Measurements from ENCODE around the gene TMEM161A.

The TMEM161A gene

GRCh38 chr19:19169236-19170052 is 31.2 kb upstream of the TMEM161A start:
- Mint-ChIP-seq H3K27me3 (ENCODE audit: low read depth, poor library complexity) (peaks cover 42% of the 10 kb centered on the region), H3K4me3 (peak overlapping the region; percentile 75), H3K36me3 (ENCODE audit: low read depth) (no peaks in the 10 kb centered on the region), H3K4me1 (peaks cover 30% of the 10 kb centered on the region), H3K27ac (no peak overlapping the region), H3K9me3 (no peaks in the 10 kb centered on the region)
- DNase-seq, result no peak
- TF ChIP-seq CTCF (IDR thresholded peaks at IDR 0.05), result no peak

GRCh38 chr19:19167612-19168011 is 29.3 kb upstream of the TMEM161A start:
- Mint-ChIP-seq H3K9me3 (no peaks in the 10 kb centered on the region), H3K27ac (no peak overlapping the region), H3K4me1 (peaks cover 30% of the 10 kb centered on the region), H3K27me3 (ENCODE audit: low read depth, poor library complexity) (peaks cover 42% of the 10 kb centered on the region), H3K4me3 (no peak overlapping the region), H3K36me3 (ENCODE audit: low read depth) (no peaks in the 10 kb centered on the region)
- no peak for DNase-seq
- TF ChIP-seq CTCF (IDR thresholded peaks at IDR 0.05), result no peak

- Mint-ChIP-seq H3K27ac (no peak overlapping the region), H3K36me3 (ENCODE audit: low read depth) (no peaks in the 10 kb centered on the region), H3K9me3 (no peaks in the 10 kb centered on the region), H3K27me3 (ENCODE audit: low read depth, poor library complexity) (peaks cover 32% of the 10 kb centered on the region), H3K4me1 (peaks cover 9% of the 10 kb centered on the region), H3K4me3 (no peak overlapping the region)
- TF ChIP-seq CTCF (IDR thresholded peaks at IDR 0.05), result no peak
- no peak for DNase-seq
Observed at GRCh38 chr19:19165396-19165795, 27.1 kb upstream of the TMEM161A start.

- peaks cover 5% of the 10 kb centered on the region for H3K27me3 Mint-ChIP-seq (ENCODE audit: low read depth, poor library complexity)
- no peak for TF ChIP-seq CTCF (IDR thresholded peaks at IDR 0.05)
- H3K4me3 Mint-ChIP-seq, result no peak overlapping the region
- no peak for DNase-seq
- no peaks in the 10 kb centered on the region for H3K36me3 Mint-ChIP-seq (ENCODE audit: low read depth)
- H3K27ac Mint-ChIP-seq, result no peak overlapping the region
- H3K4me1 Mint-ChIP-seq, result no peaks in the 10 kb centered on the region
- no peaks in the 10 kb centered on the region for H3K9me3 Mint-ChIP-seq
Observed at GRCh38 chr19:19162495-19162894, 24.2 kb upstream of the TMEM161A start.

GRCh38 chr19:19160461-19161035 is 22.3 kb upstream of the TMEM161A start:
- no peaks in the 10 kb centered on the region for H3K9me3 Mint-ChIP-seq
- H3K27me3 Mint-ChIP-seq (ENCODE audit: low read depth, poor library complexity), result peaks cover 5% of the 10 kb centered on the region
- no peaks in the 10 kb centered on the region for H3K4me1 Mint-ChIP-seq
- H3K4me3 Mint-ChIP-seq, result no peak overlapping the region
- DNase-seq, result no peak
- no peak overlapping the region for H3K27ac Mint-ChIP-seq
- H3K36me3 Mint-ChIP-seq (ENCODE audit: low read depth), result peaks cover 9% of the 10 kb centered on the region
- TF ChIP-seq CTCF (IDR thresholded peaks at IDR 0.05), result no peak

GRCh38 chr19:19159534-19159933 is 21.3 kb upstream of the TMEM161A start:
- DNase-seq, result no peak
- H3K4me1 Mint-ChIP-seq, result no peaks in the 10 kb centered on the region
- no peak for TF ChIP-seq CTCF (IDR thresholded peaks at IDR 0.05)
- H3K27ac Mint-ChIP-seq, result no peak overlapping the region
- no peaks in the 10 kb centered on the region for H3K9me3 Mint-ChIP-seq
- no peak overlapping the region for H3K4me3 Mint-ChIP-seq
- H3K36me3 Mint-ChIP-seq (ENCODE audit: low read depth), result peaks cover 9% of the 10 kb centered on the region
- H3K27me3 Mint-ChIP-seq (ENCODE audit: low read depth, poor library complexity), result peaks cover 5% of the 10 kb centered on the region
